ENCODE results near the gene EMSY. TPM values are rescaled to one million over a fixed set of nuclear protein-coding genes. Genes with fewer than 3 reads are reported as not detected.

The EMSY gene
- total and polyA plus RNA-seq, 7 donors, result 7.4 to 51.8 (median 20.8) TPM

GRCh38 chr11:76453248-76453647, 8.4 kb downstream of the EMSY start:
- 22 to 66% methylated on average over 6 of the region's 6 CpGs for WGBS, 2 donors
- no peak overlapping the region for H3K4me3 ChIP-seq
- intact Hi-C loops (cut with DNase I), result no loop called here

GRCh38 chr11:76455331-76455730, 10.5 kb downstream of the EMSY start:
- H3K9me3 ChIP-seq, result no peaks in the 10 kb centered on the region
- no peak for TF ChIP-seq POLR2A (IDR thresholded peaks at IDR 0.05)
- no peak for TF ChIP-seq POLR2AphosphoS5 (IDR thresholded peaks at IDR 0.05)
- TF ChIP-seq EP300 (IDR thresholded peaks at IDR 0.05), result no peak
- TF ChIP-seq CTCF (IDR thresholded peaks at IDR 0.05), result no peak
- DNase-seq, result no peak
- WGBS, 2 donors, result 74 to 76% methylated on average over 2 of the region's 2 CpGs
- no peak overlapping the region for H3K4me3 ChIP-seq
- intact Hi-C loops (cut with DNase I), result no loop called here
- no peaks in the 10 kb centered on the region for H3K27me3 ChIP-seq
- H3K4me1 ChIP-seq, result peaks cover 0 to 14% (median 6%) of the 10 kb centered on the region in 4 donors
- peaks cover 0 to 67% (median 2%) of the 10 kb centered on the region in 4 donors for H3K36me3 ChIP-seq
- H3K27ac ChIP-seq, result no peak overlapping the region

More at GRCh38 chr11:76453248-76453647, 8.4 kb downstream of the EMSY start:
- peaks cover 0 to 14% (median 6%) of the 10 kb centered on the region in 4 donors for H3K4me1 ChIP-seq
- H3K36me3 ChIP-seq, result peaks cover 0 to 65% (median 0%) of the 10 kb centered on the region in 4 donors
- DNase-seq, result no peak
- no peaks in the 10 kb centered on the region for H3K27me3 ChIP-seq
- no peak overlapping the region for H3K27ac ChIP-seq
- TF ChIP-seq CTCF (IDR thresholded peaks at IDR 0.05) (no peak), POLR2AphosphoS5 (IDR thresholded peaks at IDR 0.05) (no peak)
- H3K9me3 ChIP-seq, result no peaks in the 10 kb centered on the region

GRCh38 chr11:76455931-76456330, 11.1 kb downstream of the EMSY start:
- H3K36me3 ChIP-seq, result peaks cover 0 to 67% (median 2%) of the 10 kb centered on the region in 4 donors

GRCh38 chr11:76456571-76456970, 11.8 kb downstream of the EMSY start:
- intact Hi-C loops (cut with DNase I), result no loop called here
- H3K36me3 ChIP-seq, result peaks cover 0 to 62% (median 2%) of the 10 kb centered on the region in 4 donors
- H3K9me3 ChIP-seq, result no peaks in the 10 kb centered on the region
- no peak for DNase-seq
- no peak overlapping the region for H3K4me3 ChIP-seq
- H3K27ac ChIP-seq, result no peak overlapping the region
- TF ChIP-seq EP300 (IDR thresholded peaks at IDR 0.05) (no peak), POLR2A (IDR thresholded peaks at IDR 0.05) (no peak), POLR2AphosphoS5 (IDR thresholded peaks at IDR 0.05) (no peak), CTCF (IDR thresholded peaks at IDR 0.05) (no peak)
- no peaks in the 10 kb centered on the region for H3K27me3 ChIP-seq
- 82 to 87% methylated on average over 2 of the region's 2 CpGs for WGBS, 2 donors
- H3K4me1 ChIP-seq, result peaks cover 0 to 14% (median 6%) of the 10 kb centered on the region in 4 donors

More at GRCh38 chr11:76455931-76456330, 11.1 kb downstream of the EMSY start:
- Histone ChIP-seq H3K27ac (no peak overlapping the region), H3K4me3 (no peak overlapping the region), H3K9me3 (no peaks in the 10 kb centered on the region), H3K27me3 (no peaks in the 10 kb centered on the region), H3K4me1 (peaks cover 0 to 14% (median 6%) of the 10 kb centered on the region in 4 donors)
- no peak for TF ChIP-seq POLR2A (IDR thresholded peaks at IDR 0.05)
- TF ChIP-seq CTCF (IDR thresholded peaks at IDR 0.05), result no peak
- DNase-seq, result no peak
- intact Hi-C loops (cut with DNase I), result no loop called here

GRCh38 chr11:76459299-76459698, 14.5 kb downstream of the EMSY start:
- DNase-seq, result no peak
- intact Hi-C loops (cut with DNase I), result no loop called here
- 70 to 81% methylated on average over 4 of the region's 4 CpGs for WGBS, 2 donors
- Histone ChIP-seq H3K27ac (no peak overlapping the region), H3K9me3 (no peaks in the 10 kb centered on the region), H3K4me1 (peaks cover 0 to 14% (median 6%) of the 10 kb centered on the region in 4 donors), H3K27me3 (no peaks in the 10 kb centered on the region), H3K36me3 (peaks cover 3 to 46% (median 4%) of the 10 kb centered on the region in 4 donors), H3K4me3 (no peak overlapping the region)
- TF ChIP-seq CTCF (IDR thresholded peaks at IDR 0.05), result peak in 2 of 4 experiments; percentile 15 to 40
- no peak for TF ChIP-seq POLR2AphosphoS5 (IDR thresholded peaks at IDR 0.05)

Data from sigmoid colon (tissue), 7 donors.